Umbilical cord (tissue), 2 donors: ENCODE data around the gene SCUBE2. TPM values are rescaled to one million over a fixed set of nuclear protein-coding genes. Genes with fewer than 3 reads are reported as not detected.

Experiments used
- DNase-seq: peaks from one replicate; pipeline ENCODE4 v3.0.0-alpha.2; 2015; ENCODE audit warnings: low spot score
- total RNA-seq: library from RNA; depleted of rRNA; stranded (reverse); fragments of >200 nt; gene quantifications from one replicate; pipeline ENCODE4 v1.2.3, GENCODE V29; 2014; ENCODE audit warnings: low replicate concordance; ENCODE audit not compliant: insufficient read depth

The SCUBE2 gene
- total RNA-seq, 1 donor from 2014 or later, result 79.4 TPM

GRCh38 chr11:9047964-9048523 is 43.4 kb downstream of the SCUBE2 start:
- peak; percentile 77 for DNase-seq

DNA sequence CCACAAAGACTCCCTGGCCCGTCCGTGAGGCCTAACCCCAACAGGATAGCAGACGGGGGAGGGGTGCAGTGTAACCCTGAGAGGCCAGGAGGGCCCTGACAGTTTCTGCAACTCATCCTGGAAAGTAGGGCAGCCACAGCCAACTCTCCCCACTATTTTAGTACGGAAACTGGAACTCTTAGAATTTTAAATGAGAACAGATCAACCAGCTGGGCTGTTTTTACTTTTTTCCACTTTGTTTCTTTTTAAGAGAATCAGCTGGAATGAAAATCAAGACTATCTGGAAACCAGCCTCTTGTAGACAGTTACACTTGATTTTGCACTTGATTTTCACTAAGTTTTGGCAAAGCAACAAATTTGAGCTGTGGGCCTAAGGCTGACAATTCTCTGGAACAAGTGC is 44.9 kb downstream of the SCUBE2 start:
- no peak for DNase-seq

DNA sequence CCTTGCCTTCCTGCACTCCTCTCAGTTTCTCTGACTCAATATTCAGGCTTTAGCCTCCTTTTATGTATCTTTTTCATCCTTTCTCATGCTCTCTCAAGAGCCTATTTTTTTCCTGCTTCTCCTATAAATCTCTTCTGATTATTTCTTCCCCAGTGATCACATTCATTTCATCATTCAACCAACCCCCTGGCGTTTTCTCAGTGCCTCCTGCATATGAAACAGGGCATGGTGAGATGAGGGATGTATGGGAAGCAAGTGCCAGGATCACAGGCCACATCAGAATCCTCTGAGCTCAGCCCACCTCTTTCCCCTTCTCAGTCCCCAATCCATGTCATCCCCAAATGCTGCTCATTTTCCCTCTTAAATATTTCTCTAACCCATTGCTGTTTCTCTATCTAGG is 48.9 kb downstream of the SCUBE2 start:
- DNase-seq, result no peak

- DNase-seq, result no peak
Observed at GRCh38 chr11:9041747-9042146, 49.7 kb downstream of the SCUBE2 start.

DNA sequence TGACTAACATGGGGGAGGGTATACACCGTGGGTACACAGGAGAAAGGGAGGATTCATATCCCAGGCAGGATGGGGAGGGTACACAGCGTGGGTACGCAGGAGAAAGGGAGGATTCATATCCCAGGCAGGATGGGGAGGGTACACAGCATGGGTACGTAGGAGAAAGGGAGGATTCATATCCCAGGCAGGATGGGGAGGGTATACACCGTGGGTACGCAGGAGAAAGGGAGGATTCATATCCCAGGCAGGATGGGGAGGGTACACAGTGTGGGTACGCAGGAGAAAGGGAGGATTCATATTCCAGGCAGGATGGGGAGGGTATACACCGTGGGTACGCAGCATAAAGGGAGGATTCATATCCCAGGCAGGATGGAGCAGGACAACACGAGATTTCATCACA is 51.0 kb downstream of the SCUBE2 start:
- no peak for DNase-seq

DNA sequence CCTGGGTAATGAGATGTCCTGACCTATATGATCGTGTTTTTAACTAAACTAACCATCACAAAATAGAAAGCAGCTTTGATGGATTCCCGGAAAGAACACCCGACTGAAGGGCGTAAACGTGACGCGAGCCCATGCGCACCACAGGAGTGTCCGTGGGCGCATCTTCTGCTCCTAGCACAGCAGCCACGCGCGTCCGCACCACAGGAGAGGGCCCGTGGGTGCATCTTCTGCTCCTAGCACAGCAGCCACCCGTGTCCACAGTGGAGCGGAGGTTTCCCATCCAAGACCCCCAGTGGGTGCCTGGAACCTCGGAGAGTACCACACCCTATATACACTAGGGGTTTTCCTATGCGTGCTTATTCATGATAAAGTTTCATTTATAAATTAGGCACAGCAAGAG is 51.5 kb downstream of the SCUBE2 start:
- no peak for DNase-seq

DNA sequence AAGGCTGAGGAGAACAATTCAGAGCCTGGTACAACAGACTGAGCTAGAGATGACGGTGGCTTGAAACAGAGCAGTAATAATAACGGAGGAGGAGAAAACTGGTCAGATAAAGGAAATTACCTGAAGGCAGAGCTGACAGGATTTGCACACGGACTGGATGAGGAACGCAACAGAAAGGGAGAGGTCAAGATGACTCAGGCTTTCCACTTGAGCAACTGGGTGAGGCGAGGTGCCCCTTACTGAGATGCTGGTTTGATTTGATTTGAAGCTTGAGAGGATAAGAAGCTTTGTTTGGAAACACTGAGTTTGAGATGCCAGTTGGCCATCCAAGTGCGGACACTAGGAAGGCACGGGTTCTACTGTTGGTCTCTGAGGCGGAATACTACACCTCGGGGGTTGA is 52.2 kb downstream of the SCUBE2 start:
- no peak for DNase-seq

DNA sequence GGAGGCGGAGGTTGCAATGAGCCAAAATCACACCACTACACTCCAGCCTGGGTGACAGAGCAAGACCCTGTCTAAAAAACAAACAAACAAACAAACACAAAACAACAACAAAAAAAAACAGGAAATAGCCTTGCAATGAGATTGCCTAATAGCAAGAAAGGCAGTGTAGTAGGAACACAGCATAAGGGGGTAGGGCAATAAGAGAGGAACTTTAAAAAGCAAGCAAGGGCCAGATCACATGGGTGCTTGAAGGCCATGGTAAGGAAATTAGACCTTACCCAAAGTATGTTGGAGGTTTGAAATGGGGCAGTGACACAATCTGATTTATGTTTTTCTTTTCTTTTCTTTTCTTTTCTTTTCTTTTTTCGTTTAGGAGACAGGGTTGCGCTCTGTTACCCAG is 52.9 kb downstream of the SCUBE2 start:
- DNase-seq, result no peak

DNA sequence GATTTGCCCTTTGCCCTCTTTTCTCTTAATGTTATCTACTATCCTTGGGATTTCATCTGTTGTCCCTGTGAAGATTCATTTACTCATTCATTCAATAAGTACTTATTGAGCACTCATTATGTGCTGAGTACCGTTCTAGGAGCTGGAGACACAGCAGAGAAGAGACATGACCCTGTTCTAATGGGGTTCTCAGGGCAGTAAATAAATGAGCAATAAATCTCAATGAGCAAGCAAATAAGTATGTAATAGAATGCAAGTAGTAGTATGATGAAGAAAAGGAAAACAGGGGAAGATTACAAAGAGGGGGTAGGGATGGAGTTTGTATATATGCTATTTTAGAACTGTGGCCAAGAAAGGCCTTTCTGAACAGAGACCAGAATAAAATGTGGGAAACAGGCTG is 53.4 kb downstream of the SCUBE2 start:
- no peak for DNase-seq

GRCh38 chr11:9037046-9037780 is 54.2 kb downstream of the SCUBE2 start:
- no peak for DNase-seq

- no peak for DNase-seq
Observed at GRCh38 chr11:9030601-9031000, 60.8 kb downstream of the SCUBE2 start.

DNA sequence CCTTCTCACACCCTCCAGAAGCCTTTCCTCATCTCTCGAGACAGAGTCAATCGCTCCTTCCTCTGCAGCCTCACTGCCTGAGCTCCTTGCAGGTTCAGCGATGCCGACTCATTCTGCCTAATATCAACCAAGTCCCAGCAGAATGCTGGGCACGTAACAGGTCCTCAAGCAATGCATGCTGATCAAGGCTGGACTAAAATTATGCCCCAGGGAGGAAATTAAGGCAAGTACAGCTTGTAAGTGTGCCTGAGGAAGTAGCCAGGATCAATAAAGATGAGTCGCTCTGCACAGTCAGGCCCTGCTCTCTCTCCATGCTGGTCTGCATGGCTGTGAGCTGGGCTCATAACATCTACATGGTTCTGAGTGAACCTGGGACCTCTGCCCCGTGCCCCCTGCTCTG is 62.0 kb downstream of the SCUBE2 start:
- no peak for DNase-seq

DNA sequence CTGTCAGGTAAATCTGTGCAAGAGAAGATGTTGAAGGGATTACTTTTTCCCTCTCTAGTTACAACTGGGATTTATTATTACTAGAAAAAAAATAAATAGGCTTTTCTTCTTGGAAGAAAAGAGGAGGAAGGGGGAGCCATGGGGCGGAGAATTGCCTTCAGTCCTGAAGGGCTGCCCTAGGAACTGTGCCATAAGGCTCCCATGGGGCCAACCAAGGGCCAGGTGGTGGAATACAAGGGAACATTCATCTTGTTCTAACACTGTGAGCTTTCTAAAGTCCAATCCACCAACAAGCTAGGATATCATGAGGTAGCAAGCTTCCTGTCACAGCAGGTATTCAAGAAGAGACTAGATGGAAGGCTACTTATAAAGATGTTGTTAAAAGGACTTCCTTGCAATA is 62.8 kb downstream of the SCUBE2 start:
- DNase-seq, result no peak

DNA sequence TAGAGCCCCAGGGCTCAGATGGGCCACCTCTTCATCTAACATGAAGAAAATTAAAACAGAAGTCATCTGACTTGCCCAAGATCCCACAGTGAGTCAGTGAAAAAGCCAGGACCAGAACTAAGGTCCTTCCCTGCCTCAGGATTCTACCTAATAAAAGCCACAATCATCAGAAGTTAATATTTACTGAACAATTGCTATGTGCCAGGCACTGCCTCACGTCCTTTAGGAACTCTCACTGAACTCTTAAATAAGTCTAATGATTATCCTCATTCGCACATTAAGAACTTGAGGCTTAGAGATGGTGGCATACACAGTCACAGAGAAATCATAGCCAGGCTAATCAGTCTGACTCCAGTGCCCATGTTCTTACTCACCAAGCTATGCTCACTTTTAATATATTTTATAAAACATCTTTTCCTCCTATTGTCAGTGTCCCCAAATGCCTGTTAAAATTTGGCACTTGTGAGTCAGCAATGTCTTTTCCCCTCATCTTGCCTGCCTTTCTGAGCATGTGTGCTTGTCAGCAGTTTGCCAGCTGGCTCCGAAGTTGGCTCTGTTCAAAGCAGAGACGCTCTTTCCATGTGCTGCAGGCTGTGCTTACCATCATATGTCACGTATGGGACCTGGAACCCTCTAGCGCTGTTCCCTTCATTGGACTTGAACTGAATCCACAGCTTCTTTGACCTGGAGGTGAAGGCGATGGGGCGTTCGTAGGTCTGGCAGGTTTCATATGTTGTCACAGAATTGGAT is 66.1 kb downstream of the SCUBE2 start:
- DNase-seq, result no peak

- DNase-seq, result no peak
Observed at GRCh38 chr11:9022961-9023680, 68.3 kb downstream of the SCUBE2 start.

DNA sequence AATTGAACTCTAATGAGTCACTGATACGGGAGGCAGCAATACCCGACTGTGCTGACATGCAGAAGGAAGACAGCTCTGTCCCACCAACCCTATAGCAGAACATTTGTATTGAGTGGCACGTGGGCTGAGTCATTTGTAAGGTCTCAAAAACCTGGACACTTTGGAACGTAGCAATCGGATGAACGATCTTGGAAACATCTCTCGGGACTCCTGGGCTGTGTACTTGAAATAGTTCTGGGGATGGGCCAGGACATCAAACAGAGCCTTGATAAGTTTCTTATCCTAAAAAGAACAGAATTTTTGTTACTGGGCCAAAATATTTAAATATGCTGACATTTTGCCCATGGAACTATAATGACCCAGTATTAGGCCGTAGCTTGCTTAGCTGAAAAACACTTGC is 70.5 kb downstream of the SCUBE2 start:
- peak; percentile 70 for DNase-seq

GRCh38 chr11:9019861-9020260 is 71.5 kb downstream of the SCUBE2 start:
- no peak for DNase-seq

GRCh38 chr11:9017773-9018172 is 73.6 kb downstream of the SCUBE2 start:
- DNase-seq, result peak; percentile 36

DNA sequence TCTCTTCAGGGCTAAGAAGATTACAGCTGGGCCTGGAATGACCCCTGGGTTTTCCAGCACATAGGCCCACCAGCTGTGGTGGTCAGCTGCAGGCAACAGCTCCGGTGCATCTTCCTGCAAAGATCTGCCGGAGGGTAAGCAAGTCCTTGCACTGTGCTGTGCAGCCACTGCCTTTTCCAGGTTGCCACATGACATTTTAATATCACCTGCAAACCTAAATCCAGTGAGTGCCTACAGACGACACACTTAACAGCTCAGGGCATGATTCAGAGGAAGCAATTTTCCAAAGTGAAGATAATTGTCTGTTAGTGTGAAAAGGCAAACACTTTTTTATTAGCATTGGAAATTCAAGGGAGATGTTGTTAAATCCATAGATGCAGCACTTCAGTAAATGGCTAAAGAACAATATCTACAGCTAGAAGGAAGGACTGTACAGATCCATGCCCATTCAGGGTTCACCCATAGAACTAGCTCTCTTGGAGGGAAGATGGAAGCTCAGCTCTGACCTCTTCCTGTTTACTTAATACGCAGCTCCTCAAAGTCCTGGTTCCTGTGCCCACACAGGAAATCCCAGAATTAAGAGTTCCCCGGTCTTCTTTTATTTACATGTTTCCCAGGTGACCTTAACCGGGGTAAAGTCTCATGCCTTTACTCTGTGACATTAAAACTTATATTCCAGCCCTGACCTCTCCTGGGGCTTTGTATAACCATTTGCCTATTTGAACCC is 74.3 kb downstream of the SCUBE2 start:
- no peak for DNase-seq

DNA sequence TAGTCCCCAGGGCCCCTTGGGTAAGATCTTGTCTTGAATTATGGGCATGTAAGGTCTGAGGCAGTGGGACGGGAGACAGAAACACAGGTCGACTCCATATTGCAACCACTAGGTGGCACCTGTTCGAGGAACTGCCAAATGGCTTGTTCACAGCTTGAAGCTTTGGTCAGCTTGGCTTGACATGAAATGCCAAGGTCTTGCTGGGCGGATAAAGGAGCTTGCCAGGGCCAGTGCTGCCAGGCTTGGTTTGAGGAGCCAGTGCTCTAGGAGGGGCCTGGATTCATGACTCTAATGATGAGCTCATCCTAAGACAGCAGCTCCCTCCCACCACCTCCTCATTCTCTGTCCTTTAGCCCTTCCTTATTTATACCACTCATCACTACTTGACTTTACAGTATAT is 75.7 kb downstream of the SCUBE2 start:
- peak; percentile 63 for DNase-seq

DNA sequence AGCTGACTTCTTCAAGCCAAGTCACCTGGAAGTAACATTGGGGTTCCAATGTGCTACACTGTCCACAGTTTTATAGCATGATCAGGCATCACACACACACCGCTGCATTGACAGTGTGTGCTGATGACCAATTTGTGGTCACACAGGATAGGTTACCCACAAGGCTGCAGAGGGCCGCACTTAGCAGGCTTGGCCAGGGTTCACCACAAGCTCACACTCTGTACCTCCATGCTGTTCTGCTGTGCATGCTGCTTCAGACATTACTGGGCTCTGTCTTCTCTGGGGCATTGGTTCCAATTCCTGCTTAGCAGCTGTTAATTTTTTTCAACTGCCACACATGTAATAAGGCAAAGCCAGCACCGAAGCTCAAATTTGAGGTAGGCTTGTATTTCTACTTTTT is 76.6 kb downstream of the SCUBE2 start:
- DNase-seq, result no peak

GRCh38 chr11:9013373-9013772 is 78.0 kb downstream of the SCUBE2 start:
- DNase-seq, result no peak
